HCT116 (cell line): ENCODE data around the gene MAOB. TPM values are rescaled to one million over a fixed set of nuclear protein-coding genes. Genes with fewer than 3 reads are reported as not detected.

ENCODE experiments used
- ATAC-seq: fragments of 200-7000 bp; cut with Tn5 transposase; 2 replicates; pipeline ENCODE4 v1.9.1; 2020; ENCODE audit warnings: mild to moderate bottlenecking, moderate library complexity
- BruUV-seq: library from RNA; stranded (reverse); fragments of 400-500 nt; replicated peaks from 2 replicates; lab custom pipeline; 2021; lab: Mats Ljungman, UMichigan
- CTCF ChIA-PET: fragments of 300-600 bp; sonication (Branson Sonifier 250); formaldehyde crosslinking; loops from one replicate; lab custom pipeline; 2021; ENCODE audit warnings: antibody characterized with exemption; lab: Charles Lee
- POLR2A ChIA-PET: fragments of 300-600, 350-600 bp; sonication (Branson Sonifier 250); formaldehyde crosslinking; loops from one replicate; lab custom pipeline; 2021; ENCODE audit warnings: antibody characterized with exemption; lab: Charles Lee
- RAD21 ChIA-PET, 2 experiments: fragments of 300-600 bp; sonication (Branson Sonifier 250); formaldehyde crosslinking; loops; one replicate each; lab custom pipeline; 2023; ENCODE audit warnings: low total read pairs in 2 of 2; ENCODE audit not compliant: uncharacterized antibody in 2 of 2, unreplicated experiment in 2 of 2, low non-redundant PET in 1 of 2; lab: Charles Lee
- DNase-seq: peaks from one replicate; pipeline ENCODE4 v3.0.0-alpha.2; 2010; ENCODE audit warnings: low read depth, low spot score
- H2AFZ ChIP-seq: fragments of 200-600 bp; shearing (Covaris generic), sonication (generic); 2 replicates; pipeline ENCODE4 v1.6.1; 2017; ENCODE audit warnings: low read depth, mixed run types, mixed read lengths, antibody characterized with exemption, low read length; ENCODE audit not compliant: poor library complexity, severe bottlenecking
- H3K27ac ChIP-seq: 2 replicates; pipeline ENCODE4 v1.5.1; 2012; ENCODE audit warnings: low read depth, low read length
- H3K27me3 ChIP-seq: fragments of 200-600 bp; sonication (generic); 2 replicates; pipeline ENCODE4 v1.6.1; 2016; ENCODE audit warnings: mixed run types, low read length, mixed read lengths; ENCODE audit not compliant: insufficient read depth
- H3K36me3 ChIP-seq, 2 experiments: fragments of 200-500 bp in 1 of 2; fragments of 200-600 bp in 1 of 2; sonication (Bioruptor generic) in 1 of 2; sonication (generic) in 1 of 2; 2 replicates each; pipeline versions ENCODE4 v1.5.1 to v1.6.1; 2014 to 2016; ENCODE audit warnings: low read length in 2 of 2, inconsistent platforms in 1 of 2, mixed read lengths in 1 of 2, mixed run types in 1 of 2; ENCODE audit not compliant: insufficient read depth in 2 of 2, control insufficient read depth in 1 of 2
- H3K4me1 ChIP-seq, 2 experiments: fragments of 200-600 bp in 1 of 2; sonication (generic) in 1 of 2; 2 replicates each; pipeline versions ENCODE4 v1.5.1 to v1.6.1; 2012 to 2017; ENCODE audit warnings: low read length in 2 of 2, inconsistent platforms in 1 of 2, mild to moderate bottlenecking in 1 of 2, mixed read lengths in 1 of 2, mixed run types in 1 of 2, moderate library complexity in 1 of 2; ENCODE audit not compliant: insufficient read depth in 2 of 2, control insufficient read depth in 1 of 2
- H3K4me2 ChIP-seq: fragments of 200-600 bp; sonication (generic); 2 replicates; pipeline ENCODE4 v1.6.1; 2017; ENCODE audit warnings: mixed run types, low read length, mixed read lengths
- H3K4me3 ChIP-seq, 2 experiments: fragments of 200-600 bp in 1 of 2; sonication (generic) in 1 of 2; replicated peaks in 1 of 2; 2 replicates each; pipeline ENCODE4 v1.5.1; 2011 to 2016; ENCODE audit warnings: low read length in 2 of 2, control low read depth in 1 of 2, low read depth in 1 of 2, mild to moderate bottlenecking in 1 of 2, mixed read lengths in 1 of 2, mixed run types in 1 of 2
- H3K79me2 ChIP-seq: fragments of 200-600 bp; sonication (generic); 2 replicates; pipeline ENCODE4 v1.6.1; 2017; ENCODE audit warnings: mild to moderate bottlenecking, mixed run types, low read length, moderate library complexity, mixed read lengths; ENCODE audit not compliant: insufficient read depth
- H3K9ac ChIP-seq: fragments of 200-600 bp; sonication (generic); 2 replicates; pipeline ENCODE4 v1.6.1; 2016; ENCODE audit warnings: low read length, mixed read lengths
- H3K9me2 ChIP-seq: fragments of 200-600 bp; sonication (generic), shearing (Covaris generic); 2 replicates; pipeline ENCODE4 v1.6.1; 2017; ENCODE audit warnings: mixed run types, mild to moderate bottlenecking, moderate library complexity; ENCODE audit not compliant: insufficient read depth
- H3K9me3 ChIP-seq, 2 experiments: fragments of 200-500 bp in 1 of 2; fragments of 200-600 bp in 1 of 2; sonication (Bioruptor generic) in 1 of 2; sonication (generic) in 1 of 2; 2 replicates each; pipeline ENCODE4 v1.6.1; 2014 to 2017; ENCODE audit warnings: low read length in 2 of 2, mixed read lengths in 2 of 2, inconsistent platforms in 1 of 2, low read depth in 1 of 2, mild to moderate bottlenecking in 1 of 2, mixed run types in 1 of 2, moderate library complexity in 1 of 2; ENCODE audit not compliant: control insufficient read depth in 1 of 2, insufficient read depth in 1 of 2
- H4K20me1 ChIP-seq: fragments of 200-600 bp; sonication (generic), shearing (Covaris generic); 2 replicates; pipeline ENCODE4 v1.6.1; 2017; ENCODE audit warnings: mixed run types, mild to moderate bottlenecking, moderate library complexity; ENCODE audit not compliant: insufficient read depth
- ATF3 ChIP-seq: IDR thresholded peaks from 2 replicates; pipeline ENCODE4 v1.6.1; 2012
- EGR1 ChIP-seq: IDR thresholded peaks from 2 replicates; pipeline ENCODE4 v1.6.1; 2012; ENCODE audit warnings: low read depth
- ELF1 ChIP-seq: IDR thresholded peaks from 2 replicates; pipeline ENCODE4 v1.6.1; 2012; ENCODE audit warnings: low read depth, borderline replicate concordance
- EZH2phosphoT487 ChIP-seq: fragments of 200-600 bp; IDR thresholded peaks from 2 replicates; pipeline ENCODE4 v1.6.1; 2018; ENCODE audit warnings: antibody characterized with exemption, borderline replicate concordance
- JUND ChIP-seq: IDR thresholded peaks from 2 replicates; pipeline ENCODE4 v1.6.1; 2012
- POLR2AphosphoS5 ChIP-seq: IDR thresholded peaks from 2 replicates; pipeline ENCODE4 v1.6.1; 2011; ENCODE audit warnings: mild to moderate bottlenecking, low read depth, low read length, moderate library complexity
- SP1 ChIP-seq: IDR thresholded peaks from 2 replicates; pipeline ENCODE4 v1.6.1; 2012; ENCODE audit warnings: low read depth
- TCF7L2 ChIP-seq: IDR thresholded peaks from 2 replicates; pipeline ENCODE4 v1.7.0; 2011; ENCODE audit warnings: borderline replicate concordance, inconsistent platforms; ENCODE audit not compliant: insufficient read depth, insufficient read length; ENCODE audit errors: extremely low read depth
- ZFX ChIP-seq: fragments of 450-650 bp; IDR thresholded peaks from 2 replicates; pipeline ENCODE4 v1.6.1; 2017
- intact Hi-C: fragments of 100-400 bp; cut with micrococcal nuclease; formaldehyde crosslinking; loops from 2 replicates; pipeline ENCODE4 v1.10.0; 2022
- total RNA-seq: library from RNA; stranded (reverse); gene quantifications from one replicate; pipeline ENCODE4 v1.2.1, GENCODE V29; 2021; ENCODE audit not compliant: unreplicated experiment

MAOB gene
- total RNA-seq, 1 experiment from 2014 or later: 28.2 TPM

- TF ChIP-seq ELF1: no peak
- no peak for TF ChIP-seq TCF7L2
- TF ChIP-seq EZH2phosphoT487: no peak
- no peak for TF ChIP-seq EGR1
- no peak for TF ChIP-seq ATF3
- no peak for TF ChIP-seq JUND
- no peak for TF ChIP-seq ZFX
- TF ChIP-seq SP1: no peak
- TF ChIP-seq POLR2AphosphoS5: no peak
- TF ChIP-seq, all 23 proteins: peak for 0
Measured at GRCh38 chrX:43743100-43743822, 139.0 kb downstream of the MAOB start (continued).

GRCh38 chrX:43741843-43742573, 140.2 kb downstream of the MAOB start:
- CTCF ChIA-PET: no interaction called here
- intact Hi-C loops: no loop called here
- POLR2A ChIA-PET: no interaction called here

More at GRCh38 chrX:43741843-43742573, 140.2 kb downstream of the MAOB start:
- Histone ChIP-seq H3K27me3 (no peaks in the 10 kb centered on the region), H3K4me3 (no peak overlapping the region), H3K4me1 (no peaks in the 10 kb centered on the region)
- no peak for ATAC-seq
- RAD21 ChIA-PET: no interaction called here
- BruUV-seq: no TSS peak
- TF ChIP-seq ELF1: no peak
- TF ChIP-seq, all 23 proteins: peak for 0
- no peak overlapping the region for H2AFZ ChIP-seq
- no peak overlapping the region for H3K4me2 ChIP-seq
- H3K9ac ChIP-seq: no peak overlapping the region
- H4K20me1 ChIP-seq: no peaks in the 10 kb centered on the region
- H3K9me3 ChIP-seq: no peaks in the 10 kb centered on the region
- no peak for DNase-seq
- H3K9me2 ChIP-seq: no peaks in the 10 kb centered on the region
- H3K36me3 ChIP-seq: no peaks in the 10 kb centered on the region; a peak in 1 of 4 replicates
- no peak overlapping the region for H3K27ac ChIP-seq
- H3K79me2 ChIP-seq: no peaks in the 10 kb centered on the region
